HG02610 (cell line): ENCODE data around the gene ACSL4.
"Not testable (repeated sequence)": the region's sequence is repeated elsewhere in the genome, so short reads cannot be mapped to it uniquely, and the experiment has no call there.

Source experiments
- ATAC-seq: cut with Tn5 transposase; IDR thresholded peaks from one replicate; pipeline ENCODE4 v1.9.1; 2021; ENCODE audit warnings: mild to moderate bottlenecking, moderate library complexity; ENCODE audit not compliant: unreplicated experiment

ACSL4 gene

GRCh38 chrX:109679820-109680219 lies 53.2 kb downstream of the ACSL4 start:
- ATAC-seq: no peak

GRCh38 chrX:109672239-109672638 lies 60.8 kb downstream of the ACSL4 start:
- no peak for ATAC-seq

GRCh38 chrX:109671170-109671569 lies 61.9 kb downstream of the ACSL4 start:
- ATAC-seq: not testable (repeated sequence)

DNA sequence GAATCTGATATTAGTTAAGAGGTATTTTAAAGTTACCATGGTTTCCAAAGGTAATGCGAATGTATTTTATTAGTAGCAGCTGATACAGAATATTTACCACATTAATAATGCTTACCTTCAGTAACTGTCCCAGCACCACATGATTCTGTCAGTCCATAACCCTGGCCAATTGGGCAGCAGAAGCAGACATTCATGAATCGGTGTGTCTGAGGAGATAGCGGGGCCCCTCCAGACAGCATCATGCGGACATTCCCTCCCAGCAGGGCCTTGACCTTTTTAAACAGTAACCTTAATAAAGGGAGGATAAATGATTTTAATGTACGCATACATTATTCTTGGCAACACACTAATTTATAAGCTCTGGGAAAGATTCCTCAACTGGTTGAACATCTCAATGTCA lies 65.1 kb downstream of the ACSL4 start:
- ATAC-seq: no peak

DNA sequence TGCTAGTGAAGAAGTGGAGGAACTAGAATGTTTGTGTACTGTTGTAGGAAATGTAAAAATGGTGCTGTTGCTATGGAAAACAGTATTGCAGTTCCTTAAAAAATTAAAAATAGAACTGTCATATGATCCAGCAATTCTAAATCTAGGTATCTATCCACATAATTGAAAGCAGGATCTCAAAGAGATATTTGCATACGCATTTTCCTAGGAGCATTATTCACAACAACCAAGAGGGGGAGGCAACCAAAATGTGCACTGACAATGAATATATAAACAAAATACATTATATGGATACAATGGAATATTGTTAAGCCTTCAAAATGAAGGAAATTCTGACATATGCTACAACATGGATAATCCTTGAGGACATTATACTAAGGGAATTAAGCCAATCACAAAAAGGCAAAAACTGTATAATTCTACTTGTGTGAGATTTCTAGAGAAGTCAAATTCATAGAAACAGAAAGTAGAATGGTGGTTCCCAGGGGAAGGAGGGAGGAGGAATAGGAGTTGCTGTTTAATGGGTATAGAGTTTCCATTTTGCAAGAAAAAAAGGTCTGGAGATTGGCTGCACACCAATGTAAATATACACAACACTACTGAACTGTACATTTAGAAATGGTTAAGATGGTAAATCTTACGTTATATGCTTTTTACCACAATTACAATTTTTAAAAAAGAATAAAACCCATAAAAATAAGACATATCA lies 72.5 kb downstream of the ACSL4 start:
- ATAC-seq: no peak

GRCh38 chrX:109658391-109658790 lies 74.7 kb downstream of the ACSL4 start:
- no peak for ATAC-seq

- not testable (repeated sequence) for ATAC-seq
Measured at GRCh38 chrX:109657364-109657763, 75.7 kb downstream of the ACSL4 start.

DNA sequence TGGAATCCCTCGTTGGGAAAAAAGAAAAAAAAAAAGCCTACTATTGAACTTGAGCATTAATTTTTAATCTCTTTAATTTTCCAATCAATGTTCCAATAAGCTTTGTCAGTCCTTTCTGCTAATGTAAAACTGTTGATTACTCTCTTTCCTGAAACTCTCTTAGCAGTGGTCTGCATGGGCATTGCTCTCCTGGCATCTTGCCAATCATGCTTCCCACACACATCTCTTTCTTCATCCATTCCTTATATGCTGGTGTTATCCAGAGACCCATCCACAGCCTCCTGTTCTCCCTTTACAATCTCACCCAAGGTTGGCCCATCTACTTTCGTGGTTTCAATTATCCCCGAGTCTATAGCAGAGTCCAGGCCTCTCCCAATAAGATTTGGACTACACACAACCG lies 76.3 kb downstream of the ACSL4 start:
- no peak for ATAC-seq

- no peak for ATAC-seq
Measured at GRCh38 chrX:109655502-109656201, 77.4 kb downstream of the ACSL4 start.

DNA sequence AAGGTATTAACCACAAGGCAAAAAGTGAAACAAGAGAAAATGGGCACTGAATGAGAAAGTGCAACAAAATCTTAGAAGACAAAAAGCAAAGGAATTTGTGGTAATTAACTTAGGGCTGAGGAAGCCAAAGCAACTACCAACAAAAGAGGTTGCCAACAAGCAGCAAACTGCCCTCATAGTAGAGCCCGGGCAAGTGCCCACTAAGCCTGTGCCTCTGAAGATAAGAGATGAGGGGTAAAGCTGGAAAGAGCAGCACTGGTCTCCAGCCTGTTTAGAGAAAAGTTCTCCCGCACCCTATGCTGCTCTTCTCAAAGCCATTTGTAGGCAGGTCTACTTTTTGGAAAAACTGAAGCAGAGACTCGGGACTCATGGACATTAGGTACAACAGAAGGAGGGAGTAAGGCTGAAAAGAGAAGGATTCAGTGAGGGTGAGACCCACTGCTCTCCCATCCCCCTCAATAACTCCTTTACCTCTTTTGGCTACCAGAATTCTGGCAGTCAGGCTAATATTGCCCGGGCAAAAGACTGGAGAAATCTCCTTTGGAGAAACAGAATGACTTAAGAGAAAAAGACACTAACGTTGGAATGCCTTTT lies 78.4 kb downstream of the ACSL4 start:
- no peak for ATAC-seq

DNA sequence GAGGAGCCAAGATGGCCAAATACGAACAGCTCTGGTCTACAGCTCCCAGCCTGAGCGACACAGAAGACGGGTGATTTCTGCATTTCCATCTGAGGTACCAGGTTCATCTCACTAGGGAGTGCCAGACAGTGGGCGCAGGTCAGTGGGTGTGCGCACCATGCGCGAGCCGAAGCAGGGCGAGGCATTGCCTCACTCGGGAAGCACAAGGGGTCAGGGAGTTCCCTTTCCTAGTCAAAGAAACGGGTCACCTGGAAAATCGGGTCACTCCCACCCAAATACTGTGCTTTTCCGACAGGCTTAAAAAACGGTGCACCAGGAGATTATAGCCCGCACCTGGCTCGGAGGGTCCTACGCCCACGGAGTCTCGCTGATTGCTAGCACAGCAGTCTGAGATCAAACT lies 88.4 kb downstream of the ACSL4 start:
- not testable (repeated sequence) for ATAC-seq

DNA sequence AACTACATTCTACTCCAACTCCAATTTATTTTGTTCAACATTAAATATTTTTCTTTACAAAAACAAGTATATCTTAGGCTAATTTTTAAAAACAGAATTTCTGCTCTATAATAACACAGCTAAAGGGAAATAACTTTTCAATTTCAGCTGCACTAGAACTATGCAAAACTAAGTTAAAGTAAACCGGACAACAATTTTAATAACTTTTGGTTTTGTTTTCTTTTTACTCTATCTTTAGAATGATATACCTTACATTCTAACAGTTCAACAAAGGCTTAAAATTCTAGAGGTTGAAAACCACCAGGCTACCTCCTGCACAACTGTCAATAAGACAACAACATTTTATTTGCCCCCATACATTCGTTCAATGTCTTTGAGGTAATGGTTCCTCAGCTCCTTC lies 89.4 kb downstream of the ACSL4 start:
- no peak for ATAC-seq

DNA sequence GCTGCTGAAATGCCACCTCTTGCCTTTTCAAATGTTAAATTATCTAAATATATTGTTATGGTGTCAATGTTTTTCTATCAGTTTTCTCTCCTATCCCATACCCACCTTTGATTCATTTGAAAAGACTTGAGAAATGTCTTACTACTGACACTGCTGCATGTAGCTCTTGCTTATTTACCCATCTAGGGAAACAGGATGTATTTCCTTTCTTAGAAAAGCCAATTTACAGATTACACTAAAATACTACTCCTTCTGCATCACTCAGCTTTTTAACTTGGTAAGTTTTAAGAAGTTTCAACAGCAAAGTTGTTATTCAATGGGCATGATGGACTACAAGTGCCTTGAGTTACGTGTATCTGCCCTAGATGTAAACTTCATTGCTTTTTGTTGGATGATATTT lies 94.9 kb downstream of the ACSL4 start:
- no peak for ATAC-seq

DNA sequence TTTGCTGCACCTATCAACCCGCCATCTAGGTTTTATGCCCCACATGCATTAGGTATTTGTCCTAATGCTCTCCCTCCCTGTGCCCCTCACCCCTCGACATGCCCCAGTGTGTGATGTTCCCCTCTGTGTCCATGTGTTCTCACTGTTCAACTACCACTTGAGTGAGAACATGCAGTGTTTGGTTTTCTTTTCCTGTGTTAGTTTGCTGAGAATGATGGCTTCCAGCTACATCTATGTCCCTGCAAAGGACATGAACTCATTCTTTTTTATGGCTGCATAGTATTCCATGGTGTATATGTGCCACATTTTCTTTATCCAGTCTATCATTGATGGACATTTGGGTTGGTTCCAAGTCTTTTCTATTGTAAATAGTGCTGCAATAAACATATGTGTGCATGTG lies 95.6 kb downstream of the ACSL4 start:
- not testable (repeated sequence) for ATAC-seq

DNA sequence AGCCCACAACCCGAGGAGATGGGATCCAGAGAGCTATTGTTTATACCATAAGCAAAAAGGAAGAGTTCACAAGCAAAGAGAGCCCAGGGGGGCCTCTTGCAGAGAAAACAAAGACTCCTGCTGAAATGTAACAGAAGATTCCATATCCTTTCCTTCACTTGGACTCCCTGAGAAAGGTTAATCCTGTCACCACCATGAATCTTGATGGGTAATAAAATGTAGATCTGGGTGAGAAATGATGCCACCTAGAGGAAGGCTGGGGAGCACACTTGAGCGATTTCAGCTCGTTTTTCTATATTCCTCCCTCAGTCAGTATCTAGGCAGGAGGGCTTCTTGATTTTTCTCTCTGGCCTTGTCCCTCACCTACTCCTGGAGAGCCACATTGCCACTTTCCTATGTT lies 97.9 kb downstream of the ACSL4 start:
- ATAC-seq: no peak

DNA sequence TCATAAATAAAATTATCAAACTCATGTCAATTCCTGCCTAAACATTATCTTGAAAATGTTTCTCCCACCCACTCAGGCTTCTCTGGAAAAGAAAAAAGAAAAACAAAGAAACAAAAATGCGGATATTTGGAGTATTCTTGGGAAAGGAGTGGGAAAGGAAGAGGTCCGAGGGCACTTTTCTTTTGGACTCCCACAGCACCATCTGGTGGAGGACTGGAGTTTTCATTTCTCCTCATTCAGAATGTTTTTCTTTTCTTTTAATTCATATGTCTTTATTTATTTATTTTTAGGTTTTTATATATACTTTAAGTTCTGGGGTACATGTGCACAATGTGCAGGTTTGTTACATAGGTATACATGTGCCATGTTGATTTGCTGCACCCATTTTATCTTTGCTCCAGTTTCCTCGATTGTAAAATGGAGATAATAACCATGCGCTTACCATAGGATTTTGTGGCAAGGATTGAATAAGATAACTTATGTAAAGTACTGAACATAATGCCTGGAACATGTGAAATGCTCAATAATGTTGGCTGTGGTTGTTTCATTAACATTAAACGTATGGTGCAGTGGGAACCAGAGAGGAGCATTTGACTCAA lies 100.1 kb downstream of the ACSL4 start:
- no peak for ATAC-seq

GRCh38 chrX:109629310-109629709 lies 103.7 kb downstream of the ACSL4 start:
- ATAC-seq: no peak

- ATAC-seq: no peak
Measured at GRCh38 chrX:109626637-109627036, 106.4 kb downstream of the ACSL4 start.

GRCh38 chrX:109624641-109625616 lies 108.1 kb downstream of the ACSL4 start, which contains the start of gene KCNE5:
KCNE5 (minus strand) TSS chrX:109625172; CDS start chrX:109625020, 152 bp downstream.
- no peak for ATAC-seq

DNA sequence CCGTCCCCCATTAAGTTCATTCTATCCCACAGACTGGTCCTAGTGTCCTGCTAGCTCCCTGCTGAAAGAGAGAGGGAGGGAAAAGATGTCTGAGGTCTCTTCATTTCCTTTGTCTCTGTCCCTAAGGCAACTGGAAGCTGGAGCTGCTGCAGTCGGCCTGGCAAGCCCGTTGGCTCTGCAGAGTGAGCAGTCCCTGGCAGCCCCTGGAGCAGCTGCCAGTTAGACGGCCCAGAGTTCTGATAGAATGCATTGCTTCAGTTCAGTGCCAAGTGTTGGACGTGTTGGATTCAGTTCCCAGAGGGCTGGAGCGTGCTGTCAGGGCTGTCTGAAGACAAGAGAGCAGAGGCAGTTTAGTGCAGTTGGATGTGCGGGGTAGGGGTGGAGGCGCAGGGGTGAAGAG lies 109.1 kb downstream of the ACSL4 start:
- ATAC-seq: no peak

- ATAC-seq: no peak
Measured at GRCh38 chrX:109622270-109622669, 110.8 kb downstream of the ACSL4 start.
